HEK293 (cell line): ENCODE measurements around the gene PWWP2A.

Experiments
- CTCF ChIA-PET: fragments of 350-600 bp; formaldehyde crosslinking; extraction: SDS; loops from one replicate; lab custom pipeline; 2021; ENCODE audit warnings: antibody characterized with exemption; lab: Yijun Ruan, JAX
- POLR2A ChIA-PET: fragments of 300-600 bp; formaldehyde crosslinking; extraction: SDS; loops from one replicate; lab custom pipeline; 2020; ENCODE audit warnings: antibody characterized with exemption, inconsistent platforms; lab: Yijun Ruan, JAX
- H3K27ac ChIP-seq: fragments of 200-500 bp; sonication (Bioruptor generic); 2 replicates; pipeline ENCODE4 v1.5.1; 2014; ENCODE audit warnings: low read depth, low read length, control low read depth, inconsistent platforms; ENCODE audit errors: extremely low read depth
- H3K36me3 ChIP-seq, 2 experiments: fragments of 200-500 bp in 1 of 2; sonication (Bioruptor generic) in 1 of 2; 1 replicate in 1 of 2; 2 replicates in 1 of 2; pipeline ENCODE4 v1.5.1; 2014 to 2017; ENCODE audit warnings: inconsistent platforms in 2 of 2, low read length in 2 of 2; ENCODE audit not compliant: control insufficient read depth in 2 of 2, insufficient read depth in 1 of 2
- H3K4me1 ChIP-seq: fragments of 200-500 bp; sonication (Bioruptor generic); 2 replicates; pipeline ENCODE4 v1.5.1; 2014; ENCODE audit warnings: mild to moderate bottlenecking, low read length, inconsistent platforms; ENCODE audit not compliant: control insufficient read depth, insufficient read depth
- H3K4me3 ChIP-seq: 2 replicates; pipeline ENCODE4 v1.5.1; 2011; ENCODE audit warnings: low read depth, mild to moderate bottlenecking, control low read depth, low read length, moderate library complexity
- H3K9me3 ChIP-seq: fragments of 200-500 bp; sonication (Bioruptor generic); 2 replicates; pipeline ENCODE4 v1.5.1; 2014; ENCODE audit warnings: low read depth, low read length, inconsistent platforms; ENCODE audit not compliant: control insufficient read depth, insufficient read depth
- BCL6B ChIP-seq: fragments of 450-650 bp; formaldehyde crosslinking; IDR thresholded peaks from 2 replicates; pipeline ENCODE4 v1.5.1; 2017; ENCODE audit warnings: missing biosample characterization, missing genetic modification characterization
- FEZF1 ChIP-seq: fragments of 450-650 bp; formaldehyde crosslinking; IDR thresholded peaks from 2 replicates; pipeline ENCODE4 v1.5.1; 2016; ENCODE audit warnings: missing biosample characterization, missing genetic modification characterization
- GLIS1 ChIP-seq: fragments of 450-650 bp; formaldehyde crosslinking; IDR thresholded peaks from 2 replicates; pipeline ENCODE4 v1.5.1; 2016; ENCODE audit warnings: missing biosample characterization, missing genetic modification characterization
- INSM2 ChIP-seq: fragments of 450-650 bp; formaldehyde crosslinking; IDR thresholded peaks from 2 replicates; pipeline ENCODE4 v1.5.1; 2016; ENCODE audit warnings: missing biosample characterization, missing genetic modification characterization
- MEIS1 ChIP-seq: sonication (generic); formaldehyde crosslinking; IDR thresholded peaks from 2 replicates; pipeline ENCODE4 v1.8.1; 2022; ENCODE audit warnings: missing genetic modification reagents, mild to moderate bottlenecking, borderline replicate concordance
- PRDM6 ChIP-seq: fragments of 450-650 bp; formaldehyde crosslinking; IDR thresholded peaks from 2 replicates; pipeline ENCODE4 v1.5.1; 2017; ENCODE audit warnings: missing biosample characterization, missing genetic modification characterization
- SP3 ChIP-seq: fragments of 450-650 bp; formaldehyde crosslinking; IDR thresholded peaks from 2 replicates; pipeline ENCODE4 v1.5.1; 2016; ENCODE audit warnings: missing biosample characterization, missing genetic modification characterization
- SP7 ChIP-seq: fragments of 450-650 bp; formaldehyde crosslinking; IDR thresholded peaks from 2 replicates; pipeline ENCODE4 v1.5.1; 2016; ENCODE audit warnings: missing biosample characterization, missing genetic modification characterization
- ZBTB7A ChIP-seq: fragments of 450-650 bp; formaldehyde crosslinking; IDR thresholded peaks from 2 replicates; pipeline ENCODE4 v1.5.1; 2016; ENCODE audit warnings: low read depth, missing biosample characterization, missing genetic modification characterization
- ZFP41 ChIP-seq: fragments of 450-650 bp; formaldehyde crosslinking; IDR thresholded peaks from 2 replicates; pipeline ENCODE4 v1.5.1; 2016; ENCODE audit warnings: missing biosample characterization, missing genetic modification characterization, borderline replicate concordance
- ZNF146 ChIP-seq: fragments of 450-650 bp; formaldehyde crosslinking; IDR thresholded peaks from 2 replicates; pipeline ENCODE4 v1.5.1; 2016; ENCODE audit warnings: missing biosample characterization, missing genetic modification characterization
- ZNF16 ChIP-seq: fragments of 450-650 bp; formaldehyde crosslinking; IDR thresholded peaks from 2 replicates; pipeline ENCODE4 v1.5.1; 2016; ENCODE audit warnings: low read depth, missing biosample characterization, missing genetic modification characterization
- ZNF174 ChIP-seq: fragments of 450-650 bp; formaldehyde crosslinking; IDR thresholded peaks from 2 replicates; pipeline ENCODE4 v1.5.0; 2017; ENCODE audit warnings: missing biosample characterization, mild to moderate bottlenecking, missing genetic modification characterization
- ZNF221 ChIP-seq: fragments of 450-650 bp; formaldehyde crosslinking; IDR thresholded peaks from 2 replicates; pipeline ENCODE4 v1.5.1; 2017; ENCODE audit warnings: missing biosample characterization, missing genetic modification characterization, borderline replicate concordance
- ZNF292 ChIP-seq: fragments of 450-650 bp; formaldehyde crosslinking; IDR thresholded peaks from 2 replicates; pipeline ENCODE4 v1.5.1; 2016; ENCODE audit warnings: low read depth, missing biosample characterization, missing genetic modification characterization, borderline replicate concordance
- ZNF324 ChIP-seq: fragments of 450-650 bp; formaldehyde crosslinking; IDR thresholded peaks from 2 replicates; pipeline ENCODE4 v1.5.1; 2016; ENCODE audit warnings: missing biosample characterization, missing genetic modification characterization
- ZNF341 ChIP-seq: fragments of 450-650 bp; formaldehyde crosslinking; IDR thresholded peaks from 2 replicates; pipeline ENCODE4; 2016; ENCODE audit warnings: low read depth, missing biosample characterization, missing genetic modification characterization
- ZNF394 ChIP-seq: fragments of 450-650 bp; formaldehyde crosslinking; IDR thresholded peaks from 2 replicates; pipeline ENCODE4 v1.5.1; 2016; ENCODE audit warnings: missing biosample characterization, missing genetic modification characterization, mild to moderate bottlenecking, moderate library complexity, borderline replicate concordance
- ZNF404 ChIP-seq: fragments of 450-650 bp; formaldehyde crosslinking; IDR thresholded peaks from 2 replicates; pipeline ENCODE4 v1.5.1; 2017; ENCODE audit warnings: missing biosample characterization, missing genetic modification characterization
- ZNF48 ChIP-seq: fragments of 450-650 bp; formaldehyde crosslinking; IDR thresholded peaks from 2 replicates; pipeline ENCODE4 v1.5.1; 2016; ENCODE audit warnings: missing biosample characterization, missing genetic modification characterization
- ZNF514 ChIP-seq: fragments of 450-650 bp; formaldehyde crosslinking; IDR thresholded peaks from 2 replicates; pipeline ENCODE4 v1.5.1; 2016; ENCODE audit warnings: missing biosample characterization, missing genetic modification characterization
- ZNF600 ChIP-seq: fragments of 450-650 bp; formaldehyde crosslinking; IDR thresholded peaks from 2 replicates; pipeline ENCODE4 v1.5.1; 2016; ENCODE audit warnings: missing biosample characterization, missing genetic modification characterization
- ZNF629 ChIP-seq: fragments of 450-650 bp; formaldehyde crosslinking; IDR thresholded peaks from 2 replicates; pipeline ENCODE4 v1.5.1; 2017; ENCODE audit warnings: missing biosample characterization, missing genetic modification characterization
- ZNF664 ChIP-seq: fragments of 450-650 bp; formaldehyde crosslinking; IDR thresholded peaks from 2 replicates; pipeline ENCODE4 v1.5.1; 2016; ENCODE audit warnings: missing biosample characterization, missing genetic modification characterization
- TF ChIP-seq, protein P1 (sequence below): fragments of 450-650 bp; formaldehyde crosslinking; IDR thresholded peaks from 2 replicates; pipeline ENCODE4 v1.5.1; 2016; ENCODE audit warnings: missing biosample characterization, missing genetic modification characterization
- TF ChIP-seq, protein P2 (sequence below): fragments of 450-650 bp; formaldehyde crosslinking; IDR thresholded peaks from 2 replicates; pipeline ENCODE4 v1.5.1; 2016; ENCODE audit warnings: missing biosample characterization, missing genetic modification characterization
- TF ChIP-seq, protein P3 (sequence below): fragments of 450-650 bp; formaldehyde crosslinking; IDR thresholded peaks from 2 replicates; pipeline ENCODE4 v1.5.1; 2016; ENCODE audit warnings: missing biosample characterization, missing genetic modification characterization
- TF ChIP-seq, protein P4 (sequence below): fragments of 450-650 bp; formaldehyde crosslinking; optimal IDR thresholded peaks from 2 replicates; pipeline ENCODE3; 2016; ENCODE audit warnings: missing biosample characterization, mild to moderate bottlenecking, missing genetic modification characterization

The PWWP2A gene

DNA sequence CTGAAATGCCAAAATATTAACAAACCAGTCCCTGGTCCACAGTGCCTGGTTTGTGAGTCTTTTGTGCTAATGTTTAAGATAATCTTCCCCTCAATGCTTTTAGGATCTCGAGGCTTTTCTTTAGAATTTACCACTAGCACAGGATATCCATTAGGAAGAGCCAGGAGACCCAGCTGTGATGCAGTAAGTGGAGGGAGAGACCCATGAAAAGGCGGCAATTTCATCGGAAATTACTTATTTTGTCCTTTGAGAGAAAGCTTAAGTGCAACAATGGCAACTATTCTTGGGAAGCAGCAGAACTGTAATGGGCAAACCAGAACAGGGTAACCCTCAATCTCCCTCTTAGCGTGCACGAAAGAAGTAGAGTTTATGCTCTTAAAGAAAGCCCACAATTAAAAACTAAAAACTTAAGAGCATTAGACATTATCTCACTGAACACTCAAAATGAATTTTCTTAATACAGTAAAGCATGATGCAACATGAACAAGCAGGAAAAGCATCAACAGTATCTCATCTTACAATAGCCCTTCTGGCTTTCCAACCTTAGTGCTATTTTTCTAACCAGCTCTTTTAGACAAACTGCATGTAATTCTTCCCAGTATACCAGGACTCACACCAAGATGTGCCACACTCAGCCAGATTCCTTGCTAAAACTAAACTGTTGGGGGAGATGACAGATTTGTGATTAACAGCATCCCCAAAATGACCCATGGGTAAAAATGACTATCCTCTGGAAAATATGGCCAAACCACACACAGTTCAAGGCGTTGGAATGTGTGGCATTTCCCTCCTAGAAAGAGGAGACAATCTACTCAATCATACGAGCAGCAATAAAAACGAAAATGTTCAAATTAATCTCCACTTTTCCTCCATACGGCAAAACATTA lies 36.4 kb downstream of the PWWP2A start:
- H3K27ac ChIP-seq, result no peak overlapping the region
- CTCF ChIA-PET, result interaction anchor here (0.5 to 3.3 kb wide), 2 partner anchors 61 to 789 kb away, joined by 3 to 17 read pairs; no protein-coding TSS in a partner anchor

GRCh38 chr5:160081495-160081894 lies 37.8 kb downstream of the PWWP2A start:
- Histone ChIP-seq H3K27ac (no peak overlapping the region), H3K4me3 (no peak overlapping the region)
- TF ChIP-seq ZNF629 (tag by site-specific recombination) (peak; percentile 79), INSM2 (tag by site-specific recombination) (peak; percentile 58; the same call in 1 of the 2 replicates), ZNF394 (no peak), BCL6B (tag by site-specific recombination) (peak; percentile 38; the same call in 1 of the 2 replicates), ZNF146 (tag by site-specific recombination) (no peak), SP7 (no peak), ZNF221 (tag by site-specific recombination) (no peak)
- TF ChIP-seq, protein P1, sequence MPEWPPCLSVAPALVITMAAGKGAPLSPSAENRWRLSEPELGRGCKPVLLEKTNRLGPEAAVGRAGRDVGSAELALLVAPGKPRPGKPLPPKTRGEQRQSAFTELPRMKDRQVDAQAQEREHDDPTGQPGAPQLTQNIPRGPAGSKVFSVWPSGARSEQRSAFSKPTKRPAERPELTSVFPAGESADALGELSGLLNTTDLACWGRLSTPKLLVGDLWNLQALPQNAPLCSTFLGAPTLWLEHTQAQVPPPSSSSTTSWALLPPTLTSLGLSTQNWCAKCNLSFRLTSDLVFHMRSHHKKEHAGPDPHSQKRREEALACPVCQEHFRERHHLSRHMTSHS (tag by site-specific recombination), result no peak
- TF ChIP-seq, protein P2, sequence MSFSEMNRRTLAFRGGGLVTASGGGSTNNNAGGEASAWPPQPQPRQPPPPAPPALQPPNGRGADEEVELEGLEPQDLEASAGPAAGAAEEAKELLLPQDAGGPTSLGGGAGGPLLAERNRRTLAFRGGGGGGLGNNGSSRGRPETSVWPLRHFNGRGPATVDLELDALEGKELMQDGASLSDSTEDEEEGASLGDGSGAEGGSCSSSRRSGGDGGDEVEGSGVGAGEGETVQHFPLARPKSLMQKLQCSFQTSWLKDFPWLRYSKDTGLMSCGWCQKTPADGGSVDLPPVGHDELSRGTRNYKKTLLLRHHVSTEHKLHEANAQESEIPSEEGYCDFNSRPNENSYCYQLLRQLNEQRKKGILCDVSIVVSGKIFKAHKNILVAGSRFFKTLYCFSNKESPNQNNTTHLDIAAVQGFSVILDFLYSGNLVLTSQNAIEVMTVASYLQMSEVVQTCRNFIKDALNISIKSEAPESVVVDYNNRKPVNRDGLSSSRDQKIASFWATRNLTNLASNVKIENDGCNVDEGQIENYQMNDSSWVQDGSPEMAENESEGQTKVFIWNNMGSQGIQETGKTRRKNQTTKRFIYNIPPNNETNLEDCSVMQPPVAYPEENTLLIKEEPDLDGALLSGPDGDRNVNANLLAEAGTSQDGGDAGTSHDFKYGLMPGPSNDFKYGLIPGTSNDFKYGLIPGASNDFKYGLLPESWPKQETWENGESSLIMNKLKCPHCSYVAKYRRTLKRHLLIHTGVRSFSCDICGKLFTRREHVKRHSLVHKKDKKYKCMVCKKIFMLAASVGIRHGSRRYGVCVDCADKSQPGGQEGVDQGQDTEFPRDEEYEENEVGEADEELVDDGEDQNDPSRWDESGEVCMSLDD (tag by site-specific recombination), result no peak

More for the DNA sequence above, 36.4 kb downstream of the PWWP2A start:
- H3K4me1 ChIP-seq, result peaks cover 4% of the 10 kb centered on the region
- no peaks in the 10 kb centered on the region for H3K9me3 ChIP-seq
- no peak for TF ChIP-seq SP3
- no peak for TF ChIP-seq ZNF48 (tag by site-specific recombination)
- TF ChIP-seq ZNF324 (tag by site-specific recombination), result no peak
- TF ChIP-seq ZNF16 (tag by site-specific recombination), result no peak
- TF ChIP-seq, protein P3, sequence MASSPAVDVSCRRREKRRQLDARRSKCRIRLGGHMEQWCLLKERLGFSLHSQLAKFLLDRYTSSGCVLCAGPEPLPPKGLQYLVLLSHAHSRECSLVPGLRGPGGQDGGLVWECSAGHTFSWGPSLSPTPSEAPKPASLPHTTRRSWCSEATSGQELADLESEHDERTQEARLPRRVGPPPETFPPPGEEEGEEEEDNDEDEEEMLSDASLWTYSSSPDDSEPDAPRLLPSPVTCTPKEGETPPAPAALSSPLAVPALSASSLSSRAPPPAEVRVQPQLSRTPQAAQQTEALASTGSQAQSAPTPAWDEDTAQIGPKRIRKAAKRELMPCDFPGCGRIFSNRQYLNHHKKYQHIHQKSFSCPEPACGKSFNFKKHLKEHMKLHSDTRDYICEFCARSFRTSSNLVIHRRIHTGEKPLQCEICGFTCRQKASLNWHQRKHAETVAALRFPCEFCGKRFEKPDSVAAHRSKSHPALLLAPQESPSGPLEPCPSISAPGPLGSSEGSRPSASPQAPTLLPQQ (tag by site-specific recombination), result 0 out of 2 replicates have a peak, but pooled peaks have one; percentile 29
- TF ChIP-seq ZNF600 (tag by site-specific recombination), result no peak
- peak; percentile 58 for TF ChIP-seq GLIS1 (tag by site-specific recombination)
- peak; percentile 70; the same call in 1 of the 2 replicates for TF ChIP-seq MEIS1 (CRISPR knock-in tag)
- no peak for TF ChIP-seq ZBTB7A (tag by site-specific recombination)
- no peak for TF ChIP-seq ZFP41 (tag by site-specific recombination)
- peak; percentile 79 for TF ChIP-seq FEZF1 (tag by site-specific recombination)
- TF ChIP-seq, protein P4, sequence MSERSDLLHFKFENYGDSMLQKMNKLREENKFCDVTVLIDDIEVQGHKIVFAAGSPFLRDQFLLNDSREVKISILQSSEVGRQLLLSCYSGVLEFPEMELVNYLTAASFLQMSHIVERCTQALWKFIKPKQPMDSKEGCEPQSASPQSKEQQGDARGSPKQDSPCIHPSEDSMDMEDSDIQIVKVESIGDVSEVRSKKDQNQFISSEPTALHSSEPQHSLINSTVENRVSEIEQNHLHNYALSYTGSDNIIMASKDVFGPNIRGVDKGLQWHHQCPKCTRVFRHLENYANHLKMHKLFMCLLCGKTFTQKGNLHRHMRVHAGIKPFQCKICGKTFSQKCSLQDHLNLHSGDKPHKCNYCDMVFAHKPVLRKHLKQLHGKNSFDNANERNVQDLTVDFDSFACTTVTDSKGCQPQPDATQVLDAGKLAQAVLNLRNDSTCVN (tag by site-specific recombination), result no peak
- TF ChIP-seq ZNF174 (tag by site-specific recombination), result no peak
- no peak for TF ChIP-seq ZNF404 (tag by site-specific recombination)
- TF ChIP-seq ZNF664 (tag by site-specific recombination), result peak; percentile 71
- TF ChIP-seq PRDM6 (tag by site-specific recombination), result 0 out of 2 replicates have a peak, but pooled peaks have one; percentile 26
- no peak for TF ChIP-seq ZNF341 (tag by site-specific recombination)
- TF ChIP-seq ZNF292, result no peak
- no peak for TF ChIP-seq ZNF514 (tag by site-specific recombination)
- TF ChIP-seq, all 188 proteins: peak for 6
- Histone ChIP-seq H3K36me3 (peaks cover 0 to 6% of the 10 kb centered on the region in 2 experiments; a peak in 1 of 3 replicates), H3K4me3 (no peak overlapping the region)
- POLR2A ChIA-PET, result no interaction called here

More at GRCh38 chr5:160081495-160081894, 37.8 kb downstream of the PWWP2A start:
- POLR2A ChIA-PET, result no interaction called here
- CTCF ChIA-PET, result interaction anchor here (0.6 to 2.3 kb wide), 27 partner anchors 8 to 312 kb away, joined by 3 to 15 read pairs (median 5); partner anchors contain the start of genes PWWP2A and TTC1
- peaks cover 4% of the 10 kb centered on the region for H3K4me1 ChIP-seq
- no peaks in the 10 kb centered on the region for H3K9me3 ChIP-seq
- peaks cover 0 to 6% of the 10 kb centered on the region in 2 experiments; a peak in 1 of 3 replicates for H3K36me3 ChIP-seq
